Naive thymus-derived CD8-positive, alpha-beta T cell (primary cell): ENCODE results near the gene GHRH. TPM values are rescaled to one million over a fixed set of nuclear protein-coding genes. Genes with fewer than 3 reads are reported as not detected.

Experiments used
- ATAC-seq, 2 donors: fragments of 150-1000 bp; cut with Tn5 transposase in 1 of 2; sonication (Bioruptor Pico), chemical (Tn5 transposase) in 1 of 2; 1 replicate in 1 of 2; 2 replicates in 1 of 2; pipeline ENCODE4 v1.10.0; 2021; ENCODE audit warnings: mild to moderate bottlenecking in 2 of 2, moderate library complexity in 2 of 2
- POLR2A ChIA-PET: fragments of 350-600 bp; sonication (Branson Sonifier 250); formaldehyde crosslinking; loops from one replicate; lab custom pipeline; 2021; ENCODE audit warnings: antibody characterized with exemption; lab: Charles Lee
- DNase-seq, 10 donors: peaks; one replicate each; pipeline versions ENCODE4 v3.0.0 to v3.0.0-alpha.2; 2020 to 2022
- H3K27ac Mint-ChIP-seq, 10 donors: one replicate each; pipeline ENCODE4 v1.8.0; 2020 to 2022; ENCODE audit warnings: mild to moderate bottlenecking in 10 of 10, mixed read lengths in 10 of 10, moderate library complexity in 4 of 10, inconsistent platforms in 1 of 10
- H3K27me3 Mint-ChIP-seq, 5 donors: one replicate each; pipeline ENCODE4 v1.8.0; 2021 to 2022; ENCODE audit warnings: mixed read lengths in 5 of 5
- H3K36me3 Mint-ChIP-seq, 3 donors: one replicate each; pipeline ENCODE4 v1.8.0; 2020 to 2022; ENCODE audit warnings: mixed read lengths in 3 of 3, mild to moderate bottlenecking in 2 of 3, inconsistent platforms in 1 of 3
- H3K4me1 Mint-ChIP-seq, 4 donors: one replicate each; pipeline ENCODE4 v1.8.0; 2021 to 2022; ENCODE audit warnings: mixed read lengths in 4 of 4
- H3K4me3 Mint-ChIP-seq, 10 donors: one replicate each; pipeline ENCODE4 v1.8.0; 2020 to 2022; ENCODE audit warnings: mild to moderate bottlenecking in 10 of 10, mixed read lengths in 10 of 10, moderate library complexity in 6 of 10, inconsistent platforms in 1 of 10
- H3K9me3 Mint-ChIP-seq, 9 donors: one replicate each; pipeline ENCODE4 v1.8.0; 2020 to 2022; ENCODE audit warnings: mixed read lengths in 9 of 9, mild to moderate bottlenecking in 3 of 9, inconsistent platforms in 1 of 9, moderate library complexity in 1 of 9
- polyA plus RNA-seq, 3 donors: library from polyadenylated mRNA; unstranded; fragments of 300-500 nt; fragmentation: Illumina TruSeq; gene quantifications; one replicate each; pipeline ENCODE4 v1.2.3, GENCODE V29; 2021
- total RNA-seq, 8 experiments: library from RNA in 2 of 8; stranded (reverse) in 2 of 8; gene quantifications; one replicate each; pipeline ENCODE4 v1.2.3 and lab custom pipeline; 2021 to 2026

Gene GHRH
- total and polyA plus RNA-seq, 5 experiments from 2014 or later, result not detected

DNA sequence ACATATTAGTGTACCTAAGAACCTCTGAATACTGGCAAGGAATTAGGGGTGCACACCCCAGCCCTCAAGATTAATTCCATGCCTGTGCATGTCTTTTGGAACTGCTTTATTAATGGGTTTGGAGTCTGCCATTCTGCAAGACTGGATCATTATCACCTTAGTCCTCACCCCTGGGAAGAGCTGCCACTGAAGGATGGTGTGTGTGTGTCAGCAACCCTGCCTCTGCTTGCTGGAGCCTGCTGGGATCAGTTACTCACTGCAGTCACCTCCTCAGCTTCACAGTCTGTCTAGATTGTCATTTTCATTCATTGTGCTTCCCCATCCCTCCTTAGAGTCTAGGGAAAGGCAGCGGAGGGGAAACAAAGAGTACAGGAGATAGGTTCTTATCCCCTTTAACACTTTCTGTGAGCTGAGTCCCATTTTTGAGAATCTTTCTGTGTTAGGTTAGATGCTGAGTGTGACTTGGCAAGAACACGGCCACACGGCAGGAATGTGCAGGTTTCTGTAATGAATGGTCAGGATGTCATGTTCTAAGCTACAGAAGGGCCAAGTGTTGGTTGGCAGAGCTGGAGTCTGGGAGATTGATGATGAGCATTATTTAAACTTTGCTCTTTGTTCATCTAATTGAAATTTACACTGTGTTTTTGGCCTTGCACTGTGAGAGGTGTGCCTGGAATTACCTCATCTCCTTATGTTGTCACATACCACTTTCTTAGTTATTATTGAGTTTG lies 21.1 kb downstream of the GHRH start:
- no peak for ATAC-seq
- peaks cover 0 to 3% (median 0%) of the 10 kb centered on the region in 4 donors for H3K4me1 Mint-ChIP-seq
- peak overlapping the region in 2 of 10 donors; percentile 2 to 16 for H3K27ac Mint-ChIP-seq
- no peaks in the 10 kb centered on the region for H3K9me3 Mint-ChIP-seq
- H3K27me3 Mint-ChIP-seq, result no peaks in the 10 kb centered on the region
- no peak for DNase-seq
- H3K4me3 Mint-ChIP-seq, result no peak overlapping the region
- peaks cover 9 to 86% (median 18%) of the 10 kb centered on the region in 3 donors for H3K36me3 Mint-ChIP-seq
- POLR2A ChIA-PET, result no interaction called here

DNA sequence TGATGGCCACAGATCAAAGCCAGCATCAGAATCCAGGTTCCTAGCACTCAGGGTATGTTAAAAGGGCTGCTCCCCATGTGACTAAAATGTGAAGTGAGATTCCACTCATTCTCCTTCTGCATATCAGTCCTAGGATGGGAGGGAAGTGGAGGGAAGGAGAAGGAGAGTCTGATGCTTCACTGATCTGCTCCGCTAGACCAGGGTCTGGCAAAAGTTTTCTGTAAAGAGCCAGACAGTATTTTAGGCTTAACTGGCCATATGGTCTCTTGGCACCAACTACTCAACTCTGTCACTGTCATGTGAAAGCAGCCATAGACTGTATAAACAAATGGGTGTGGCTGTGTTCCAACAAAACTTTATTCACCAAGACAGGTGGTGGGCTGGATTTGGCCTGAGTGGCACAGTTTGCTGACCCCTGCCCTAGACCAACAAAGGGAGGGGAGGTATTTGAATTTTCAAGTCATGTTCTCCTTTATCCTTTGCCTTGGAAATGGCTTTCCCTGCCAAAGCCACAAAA lies 22.6 kb downstream of the GHRH start:
- Mint-ChIP-seq H3K9me3 (no peaks in the 10 kb centered on the region), H3K27me3 (no peaks in the 10 kb centered on the region), H3K27ac (peak overlapping the region in 1 of 10 donors; percentile 28), H3K4me3 (no peak overlapping the region), H3K4me1 (peaks cover 0 to 3% (median 0%) of the 10 kb centered on the region in 4 donors), H3K36me3 (peaks cover 9 to 98% (median 18%) of the 10 kb centered on the region in 3 donors)
- DNase-seq (no peak), ATAC-seq (no peak)
- POLR2A ChIA-PET, result no interaction called here

DNA sequence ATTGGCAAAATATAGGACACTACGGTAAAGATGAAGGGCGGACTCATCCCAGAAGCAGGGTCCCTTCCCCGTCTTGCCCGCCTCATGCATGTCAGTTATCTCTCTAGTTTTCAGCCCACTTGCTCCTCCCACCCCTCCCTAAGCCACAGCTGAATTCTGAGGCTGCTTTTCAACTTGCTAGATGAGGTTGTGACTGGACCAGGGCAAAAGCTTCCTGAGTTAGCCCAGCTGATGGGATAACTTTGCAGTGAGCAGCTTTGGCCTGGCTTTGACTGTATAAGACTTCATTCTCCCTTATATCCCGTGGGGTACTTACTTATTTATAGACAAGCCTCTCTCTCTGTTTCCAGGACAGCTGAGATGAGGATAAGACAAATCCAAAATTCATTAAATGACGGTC lies 23.2 kb downstream of the GHRH start:
- Mint-ChIP-seq H3K27ac (peak overlapping the region in 3 of 10 donors; percentile 28 to 53 (median 29)), H3K36me3 (peaks cover 9 to 98% (median 18%) of the 10 kb centered on the region in 3 donors), H3K4me3 (no peak overlapping the region), H3K9me3 (no peaks in the 10 kb centered on the region), H3K4me1 (peaks cover 0 to 2% (median 0%) of the 10 kb centered on the region in 4 donors), H3K27me3 (no peaks in the 10 kb centered on the region)
- no peak for ATAC-seq
- POLR2A ChIA-PET, result no interaction called here
- DNase-seq, result no peak

DNA sequence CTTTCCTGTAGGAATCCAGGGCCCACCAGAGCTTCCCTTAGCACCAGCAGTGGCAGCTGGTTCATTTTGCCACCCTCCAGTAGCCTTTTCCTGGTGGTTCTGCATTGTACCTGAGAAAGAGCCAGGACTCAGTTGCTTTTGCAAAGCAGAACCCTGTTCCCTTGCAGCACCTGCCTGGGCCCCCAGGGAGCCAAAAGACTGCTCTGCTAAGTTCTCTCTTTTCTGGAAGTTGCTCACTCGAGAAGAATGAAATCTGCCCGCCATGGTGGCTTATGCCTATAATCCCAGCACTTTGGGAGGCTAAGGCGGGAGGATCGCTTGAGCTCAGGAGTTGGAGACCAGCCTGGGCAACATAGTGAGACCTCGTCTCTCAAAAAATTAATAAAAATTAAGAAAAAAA lies 24.0 kb downstream of the GHRH start:
- no peaks in the 10 kb centered on the region for H3K4me1 Mint-ChIP-seq
- no peak for DNase-seq
- H3K27me3 Mint-ChIP-seq, result no peaks in the 10 kb centered on the region
- H3K27ac Mint-ChIP-seq, result no peak overlapping the region
- POLR2A ChIA-PET, result no interaction called here
- no peak for ATAC-seq
- no peaks in the 10 kb centered on the region for H3K9me3 Mint-ChIP-seq
- peaks cover 9 to 98% (median 20%) of the 10 kb centered on the region in 3 donors for H3K36me3 Mint-ChIP-seq
- no peak overlapping the region for H3K4me3 Mint-ChIP-seq

DNA sequence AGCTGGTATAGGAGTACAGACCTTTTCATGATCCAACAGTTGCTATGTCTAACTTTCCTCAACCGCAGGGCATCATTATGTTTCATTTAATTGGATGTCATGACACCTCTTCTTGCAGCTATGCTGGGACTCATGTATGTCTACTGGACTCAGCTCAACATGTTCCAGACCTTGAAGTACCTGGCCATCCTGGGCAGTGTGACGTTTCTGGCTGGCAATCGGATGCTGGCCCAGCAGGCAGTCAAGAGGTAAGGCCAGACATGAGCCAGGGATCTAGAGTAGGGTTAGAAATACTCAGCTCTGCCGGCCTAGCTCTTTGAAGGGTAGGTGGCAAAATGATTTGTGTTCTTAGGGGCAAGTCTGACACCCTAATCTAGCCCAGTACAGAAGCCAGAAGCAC lies 25.2 kb downstream of the GHRH start:
- H3K4me3 Mint-ChIP-seq, result no peak overlapping the region
- POLR2A ChIA-PET, result no interaction called here
- H3K36me3 Mint-ChIP-seq, result peaks cover 9 to 98% (median 24%) of the 10 kb centered on the region in 3 donors
- DNase-seq, result no peak
- no peak for ATAC-seq
- peak overlapping the region in 1 of 10 donors; percentile 31 for H3K27ac Mint-ChIP-seq
- H3K4me1 Mint-ChIP-seq, result no peaks in the 10 kb centered on the region
- no peaks in the 10 kb centered on the region for H3K27me3 Mint-ChIP-seq
- H3K9me3 Mint-ChIP-seq, result no peaks in the 10 kb centered on the region

DNA sequence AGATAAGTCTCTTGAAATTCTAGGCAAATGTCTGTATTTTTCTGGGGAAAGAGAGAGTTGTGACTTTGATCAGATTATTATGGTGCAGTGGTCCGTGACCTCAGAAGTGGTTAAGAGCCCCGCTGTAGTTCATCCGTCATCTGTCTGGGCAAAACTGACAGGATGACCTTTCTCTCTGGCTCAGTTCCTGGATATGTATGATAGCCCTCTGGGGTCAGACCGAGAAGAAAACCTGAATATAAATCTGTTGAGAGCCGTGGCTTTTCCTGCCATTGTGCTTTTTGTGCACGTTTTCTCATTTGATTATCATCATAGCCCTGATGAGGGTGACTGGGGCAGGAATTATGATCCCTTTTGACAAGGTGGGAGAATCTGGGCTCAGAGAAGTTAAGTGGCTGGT lies 26.5 kb downstream of the GHRH start:
- Mint-ChIP-seq H3K9me3 (no peaks in the 10 kb centered on the region), H3K4me3 (no peak overlapping the region), H3K4me1 (peaks cover 0 to 1% (median 0%) of the 10 kb centered on the region in 4 donors), H3K27ac (no peak overlapping the region), H3K36me3 (peaks cover 5 to 98% (median 20%) of the 10 kb centered on the region in 3 donors), H3K27me3 (no peaks in the 10 kb centered on the region)
- DNase-seq (no peak), ATAC-seq (no peak)
- POLR2A ChIA-PET, result no interaction called here

DNA sequence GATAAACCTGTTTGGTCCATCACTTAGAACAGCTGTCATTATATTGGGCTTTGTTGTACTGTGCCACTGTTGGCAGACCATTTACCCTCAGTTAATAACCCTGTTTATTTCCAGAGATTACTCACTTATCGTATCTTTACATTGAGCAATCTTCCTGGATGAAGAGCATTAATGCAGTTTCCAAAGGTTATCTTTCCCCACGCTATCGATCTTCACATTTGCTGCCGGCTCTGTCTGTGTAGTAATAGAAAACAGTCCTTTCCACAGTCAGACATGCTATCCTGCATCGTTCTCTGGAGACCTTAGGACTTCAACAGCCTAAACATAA lies 27.4 kb downstream of the GHRH start:
- Mint-ChIP-seq H3K9me3 (no peaks in the 10 kb centered on the region), H3K4me3 (no peak overlapping the region), H3K27ac (no peak overlapping the region), H3K27me3 (no peaks in the 10 kb centered on the region), H3K36me3 (peaks cover 8 to 98% (median 19%) of the 10 kb centered on the region in 3 donors), H3K4me1 (peaks cover 0 to 1% (median 0%) of the 10 kb centered on the region in 4 donors)
- POLR2A ChIA-PET, result no interaction called here
- DNase-seq, result no peak
- no peak for ATAC-seq

DNA sequence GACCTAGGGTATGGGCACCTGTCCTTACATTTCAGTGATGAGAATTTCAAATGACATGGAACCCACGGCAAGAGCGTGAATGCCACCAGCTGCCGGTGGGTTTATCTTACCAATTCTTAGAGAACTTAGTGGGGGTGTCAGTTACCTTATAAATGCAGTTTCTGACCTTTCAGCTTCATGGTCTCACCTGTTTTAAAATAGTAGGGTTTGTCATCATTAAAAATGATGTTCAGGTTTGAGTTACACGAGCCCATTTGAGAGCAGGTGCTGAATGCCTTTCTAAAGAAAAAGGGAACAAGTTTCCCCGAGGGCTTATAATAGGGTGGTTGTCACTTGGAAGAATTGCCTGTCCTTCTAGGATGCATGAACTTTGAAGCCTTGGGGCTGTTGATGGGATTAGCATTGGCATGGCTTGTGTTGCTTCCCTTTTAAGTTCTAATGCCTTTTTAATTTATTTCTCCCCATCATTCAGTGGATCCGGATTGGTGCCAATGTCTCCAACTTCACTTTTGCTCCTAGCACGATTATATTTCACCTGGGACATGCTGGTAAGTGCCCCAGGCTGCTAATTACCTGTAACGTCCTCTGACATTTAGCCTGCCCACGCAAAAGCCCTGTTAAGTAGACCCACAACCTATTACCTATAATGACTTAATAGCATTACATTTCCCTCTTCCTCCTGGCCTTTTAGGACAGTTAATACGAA lies 27.9 kb downstream of the GHRH start:
- Mint-ChIP-seq H3K27me3 (no peaks in the 10 kb centered on the region), H3K27ac (no peak overlapping the region), H3K9me3 (no peaks in the 10 kb centered on the region), H3K4me1 (peaks cover 0 to 1% (median 0%) of the 10 kb centered on the region in 4 donors), H3K4me3 (no peak overlapping the region), H3K36me3 (peaks cover 12 to 98% (median 21%) of the 10 kb centered on the region in 3 donors)
- no peak for DNase-seq
- no peak for ATAC-seq
- POLR2A ChIA-PET, result no interaction called here

DNA sequence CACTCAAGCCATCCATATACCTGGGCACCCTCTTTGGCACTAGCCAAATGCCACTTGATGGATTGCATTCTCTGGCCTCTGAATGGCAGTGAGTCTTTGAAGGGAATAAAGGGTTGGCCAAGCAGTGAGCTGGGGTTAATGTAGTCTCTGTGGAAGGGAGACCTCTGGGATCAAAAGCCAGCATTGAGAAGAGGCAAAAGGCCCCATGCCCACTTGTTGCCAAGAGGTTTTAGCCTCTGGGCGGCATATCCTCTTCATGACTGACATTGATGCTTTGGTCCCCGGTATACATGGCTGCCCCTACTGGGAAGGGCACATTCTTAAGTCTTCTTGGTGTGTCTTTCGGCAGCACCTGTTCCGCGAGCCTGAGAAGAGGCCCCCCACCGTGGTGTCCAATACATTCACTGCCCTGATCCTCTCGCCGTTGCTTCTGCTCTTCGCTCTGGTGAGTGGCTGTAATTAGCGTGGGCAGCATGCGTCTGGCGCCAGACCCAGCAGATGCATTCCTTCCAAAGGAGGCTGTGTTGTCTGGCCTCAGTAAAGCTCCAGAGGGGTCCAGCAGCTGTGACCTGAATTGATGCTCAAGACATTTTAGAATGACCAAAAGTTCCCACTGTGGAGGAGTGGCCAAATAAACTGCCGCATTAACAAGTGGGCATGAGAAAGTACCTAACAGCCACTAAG lies 29.5 kb downstream of the GHRH start:
- POLR2A ChIA-PET, result no interaction called here
- Mint-ChIP-seq H3K36me3 (peaks cover 7 to 99% (median 26%) of the 10 kb centered on the region in 3 donors), H3K27ac (peak overlapping the region in 1 of 10 donors; percentile 5), H3K4me3 (no peak overlapping the region), H3K27me3 (no peaks in the 10 kb centered on the region), H3K4me1 (peaks cover 0 to 1% (median 0%) of the 10 kb centered on the region in 4 donors), H3K9me3 (no peaks in the 10 kb centered on the region)
- no peak for ATAC-seq
- DNase-seq, result no peak

DNA sequence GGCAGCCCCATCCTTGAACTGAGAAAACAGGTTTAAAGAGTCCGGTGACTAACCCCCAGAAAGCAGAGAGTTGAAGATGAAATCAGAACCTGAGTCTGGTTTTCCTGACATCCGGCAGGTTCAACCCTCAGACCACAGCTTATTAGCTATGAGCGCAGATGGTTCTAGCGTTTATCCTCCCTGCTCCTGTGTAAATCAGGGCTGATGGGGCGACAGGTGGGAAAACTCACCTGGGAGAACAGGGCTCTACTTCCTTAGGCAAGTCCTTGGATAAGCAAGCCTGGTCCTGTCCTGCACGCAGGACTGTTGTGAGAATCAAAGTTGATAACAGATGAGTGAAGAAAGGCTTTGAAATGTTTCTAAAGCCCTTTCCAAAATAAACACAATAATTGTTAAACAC lies 31.4 kb downstream of the GHRH start:
- Mint-ChIP-seq H3K9me3 (no peaks in the 10 kb centered on the region), H3K27me3 (no peaks in the 10 kb centered on the region), H3K4me1 (peaks cover 0 to 1% (median 0%) of the 10 kb centered on the region in 4 donors), H3K4me3 (no peak overlapping the region), H3K27ac (no peak overlapping the region), H3K36me3 (peaks cover 7 to 98% (median 24%) of the 10 kb centered on the region in 3 donors)
- ATAC-seq, result no peak
- POLR2A ChIA-PET, result interaction anchor here (0.6 kb wide), 1 partner anchor 1765 kb away, joined by 6 read pairs; no protein-coding TSS in a partner anchor
- no peak for DNase-seq

DNA sequence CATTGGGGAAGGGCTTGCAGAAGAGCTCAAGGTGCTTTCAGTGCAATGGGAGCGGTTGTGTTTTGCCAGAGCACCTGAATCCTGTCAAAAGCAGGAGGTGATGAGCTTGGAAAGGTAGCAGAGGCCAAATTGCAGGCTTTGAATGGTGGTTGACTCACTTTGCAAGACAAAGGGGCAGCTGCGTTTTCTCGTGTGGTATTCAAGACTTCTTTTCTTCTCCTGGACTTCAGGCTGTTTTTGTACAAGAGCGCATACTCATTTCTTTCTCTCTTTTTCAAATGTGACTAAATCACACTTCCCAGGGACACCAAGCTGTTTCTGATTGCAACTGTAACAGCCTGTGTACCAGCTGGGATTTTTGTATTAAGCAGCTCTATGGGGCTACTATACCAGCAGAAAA lies 32.3 kb downstream of the GHRH start:
- Mint-ChIP-seq H3K36me3 (peaks cover 7 to 98% (median 25%) of the 10 kb centered on the region in 3 donors), H3K27ac (peak overlapping the region in 3 of 10 donors; percentile 22 to 59 (median 40)), H3K4me1 (peaks cover 0 to 1% (median 0%) of the 10 kb centered on the region in 4 donors), H3K9me3 (no peaks in the 10 kb centered on the region), H3K4me3 (no peak overlapping the region), H3K27me3 (no peaks in the 10 kb centered on the region)
- POLR2A ChIA-PET, result no interaction called here
- ATAC-seq (no peak), DNase-seq (no peak)

DNA sequence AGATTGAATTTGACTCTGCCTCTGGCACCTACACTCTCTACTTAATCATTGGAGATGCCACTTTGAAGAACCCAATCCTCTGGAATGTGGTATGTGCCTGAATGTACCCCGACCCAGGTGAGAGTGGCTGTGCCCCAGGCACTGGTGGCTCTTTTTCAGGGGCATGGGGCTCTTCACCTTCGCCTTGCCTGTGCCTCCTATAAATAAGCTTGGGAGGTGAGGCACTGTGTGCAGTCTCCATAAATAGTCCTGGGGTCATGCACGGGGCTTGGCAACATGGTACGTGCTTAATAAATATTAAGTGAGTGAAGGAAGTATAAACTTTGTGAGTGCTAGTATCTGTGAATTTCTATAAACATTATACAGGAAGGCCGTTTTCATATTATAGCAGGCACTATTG lies 33.0 kb downstream of the GHRH start:
- Mint-ChIP-seq H3K9me3 (no peaks in the 10 kb centered on the region), H3K27ac (peak overlapping the region in 2 of 10 donors; percentile 40 to 44), H3K4me1 (peaks cover 0 to 1% (median 0%) of the 10 kb centered on the region in 4 donors), H3K27me3 (no peaks in the 10 kb centered on the region), H3K4me3 (no peak overlapping the region), H3K36me3 (peaks cover 7 to 98% (median 31%) of the 10 kb centered on the region in 3 donors)
- no peak for DNase-seq
- POLR2A ChIA-PET, result no interaction called here
- ATAC-seq, result no peak
